ENCODE data around the gene GPHA2.
A peak's percentile ranks its signal among the peaks of the same experiment; 100 is the strongest.

Gene GPHA2

DNA sequence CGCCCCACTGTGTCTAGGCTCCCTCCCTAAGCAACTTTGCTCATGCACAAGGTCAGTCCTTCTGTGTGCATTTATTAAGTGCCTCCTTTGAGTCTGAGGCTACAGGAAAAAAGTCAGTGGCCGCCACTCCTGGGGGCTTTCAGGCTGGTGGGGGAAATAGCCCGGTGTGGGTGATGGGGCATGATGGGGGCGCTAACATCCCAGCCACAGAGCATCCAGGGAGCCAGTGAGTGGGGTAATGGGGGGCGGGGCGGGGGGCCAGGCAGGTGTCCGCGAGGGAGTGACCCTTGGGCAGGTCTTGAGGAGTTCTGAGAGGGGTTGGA, 47.3 kb downstream of the GPHA2 start:
- DNase-seq, result no peak

GRCh38 chr11:64887757-64888405, 47.8 kb downstream of the GPHA2 start:
- DNase-seq, result no peak

DNA sequence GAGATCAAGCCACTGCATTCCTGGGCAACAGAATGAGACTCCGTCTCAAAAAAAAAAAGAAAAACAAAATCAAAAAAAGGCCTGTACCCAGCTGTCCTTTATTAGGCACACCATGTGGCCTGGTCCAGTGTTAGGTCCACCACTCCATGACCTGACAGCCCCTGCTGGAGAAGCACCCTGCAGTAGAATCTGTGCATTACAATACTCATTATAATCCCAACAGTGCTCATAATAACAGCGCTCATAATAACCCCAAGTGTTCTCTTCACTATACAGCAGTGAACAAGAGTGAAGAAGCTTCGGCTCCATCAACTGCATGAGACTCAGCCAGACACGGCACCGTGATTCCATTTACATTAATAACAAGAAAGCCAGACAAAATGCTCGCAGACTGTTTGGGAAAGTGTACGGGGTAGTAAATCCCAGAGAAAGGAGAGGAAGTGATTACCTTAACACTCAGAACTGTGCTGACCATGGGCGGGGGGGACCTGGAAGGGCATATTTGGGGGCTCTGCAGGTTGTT, 48.4 kb downstream of the GPHA2 start:
- no peak for DNase-seq

DNA sequence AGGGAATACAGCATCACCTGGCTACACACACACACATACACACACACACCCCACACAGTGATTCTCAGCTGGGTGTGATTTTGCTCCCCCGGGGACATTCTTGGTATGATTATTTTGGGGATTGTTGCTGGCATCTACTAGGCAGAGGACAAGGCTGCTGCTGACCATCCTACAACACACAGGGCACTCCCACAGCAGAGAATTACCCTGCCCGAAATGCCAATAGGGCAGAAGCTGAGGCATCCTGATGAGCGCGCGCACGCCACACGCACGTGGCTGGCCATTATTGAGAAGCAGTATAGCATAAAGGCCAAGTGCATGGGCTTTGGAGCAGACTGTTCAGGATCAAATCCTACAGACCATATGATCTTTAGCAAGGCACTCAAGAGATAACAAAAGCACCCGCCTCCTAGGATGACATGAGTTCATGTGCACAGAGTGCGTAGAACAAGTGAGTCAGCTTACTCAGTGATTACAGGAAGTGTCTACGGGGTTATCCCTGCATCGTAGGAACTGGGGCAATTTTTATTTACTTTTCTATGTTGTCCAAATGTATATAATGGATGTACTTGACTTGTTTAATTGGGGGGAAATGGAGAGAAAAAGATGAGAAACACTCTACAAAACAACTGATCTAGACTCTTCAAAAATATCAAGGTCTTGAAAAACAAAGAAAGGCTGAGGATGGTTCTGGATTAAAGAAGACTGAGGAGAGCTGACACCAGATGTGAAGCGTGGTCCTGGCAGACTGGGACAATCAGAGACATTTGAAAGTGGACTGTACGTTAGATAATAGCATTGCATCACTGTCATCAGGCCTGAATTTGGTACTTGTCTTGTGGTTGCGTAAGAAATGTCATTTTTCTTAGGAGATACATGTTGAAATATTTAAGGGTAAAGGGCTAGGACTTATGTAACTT, 50.1 kb downstream of the GPHA2 start:
- DNase-seq, result peak; percentile 70
